Adipocyte (in vitro differentiated cells): ENCODE measurements around the gene RAB5B.
"Not testable (repeated sequence)": the region's sequence is repeated elsewhere in the genome, so short reads cannot be mapped to it uniquely, and the experiment has no call there.

Experiments
- DNase-seq: peaks from one replicate; pipeline ENCODE4 v3.0.0-alpha.2; 2015; ENCODE audit warnings: low read depth
- H3K27me3 ChIP-seq: replicated peaks from 2 replicates; pipeline ENCODE4 v1.7.0; 2013; ENCODE audit warnings: mild to moderate bottlenecking, low read length, moderate library complexity; ENCODE audit not compliant: control insufficient read depth, insufficient read depth
- H3K36me3 ChIP-seq: 2 replicates; pipeline ENCODE4 v1.7.0; 2013; ENCODE audit warnings: low read length, mild to moderate bottlenecking, moderate library complexity; ENCODE audit not compliant: control insufficient read depth, insufficient read depth, severe bottlenecking
- H3K4me1 ChIP-seq: 2 replicates; pipeline ENCODE4 v1.7.0; 2013; ENCODE audit warnings: mild to moderate bottlenecking, low read length, moderate library complexity; ENCODE audit not compliant: control insufficient read depth, insufficient read depth
- H3K4me3 ChIP-seq: 2 replicates; pipeline ENCODE4 v1.7.0; 2013; ENCODE audit warnings: mild to moderate bottlenecking, low read length, moderate library complexity
- H3K9ac ChIP-seq: 2 replicates; pipeline ENCODE4 v1.7.0; 2013; ENCODE audit warnings: mild to moderate bottlenecking, low read length, moderate library complexity
- H3K9me3 ChIP-seq: 2 replicates; pipeline ENCODE4 v1.7.0; 2013; ENCODE audit warnings: mild to moderate bottlenecking, low read length, moderate library complexity; ENCODE audit not compliant: control insufficient read depth

Gene RAB5B

GRCh38 chr12:55991110-55991509, 17.2 kb downstream of the RAB5B start:
- Histone ChIP-seq H3K9ac (no peak overlapping the region), H3K4me1 (no peaks in the 10 kb centered on the region), H3K9me3 (no peaks in the 10 kb centered on the region), H3K4me3 (no peak overlapping the region), H3K36me3 (peaks cover 77% of the 10 kb centered on the region), H3K27me3 (no peaks in the 10 kb centered on the region)
- no peak for DNase-seq

GRCh38 chr12:55993230-55993853, 19.5 kb downstream of the RAB5B start:
- H3K36me3 ChIP-seq, result peaks cover 61% of the 10 kb centered on the region
- H3K27me3 ChIP-seq, result no peaks in the 10 kb centered on the region
- peaks cover 15% of the 10 kb centered on the region for H3K4me1 ChIP-seq
- DNase-seq, result no peak
- peak overlapping the region; percentile 42 for H3K9ac ChIP-seq
- no peaks in the 10 kb centered on the region for H3K9me3 ChIP-seq
- no peak overlapping the region for H3K4me3 ChIP-seq

DNA sequence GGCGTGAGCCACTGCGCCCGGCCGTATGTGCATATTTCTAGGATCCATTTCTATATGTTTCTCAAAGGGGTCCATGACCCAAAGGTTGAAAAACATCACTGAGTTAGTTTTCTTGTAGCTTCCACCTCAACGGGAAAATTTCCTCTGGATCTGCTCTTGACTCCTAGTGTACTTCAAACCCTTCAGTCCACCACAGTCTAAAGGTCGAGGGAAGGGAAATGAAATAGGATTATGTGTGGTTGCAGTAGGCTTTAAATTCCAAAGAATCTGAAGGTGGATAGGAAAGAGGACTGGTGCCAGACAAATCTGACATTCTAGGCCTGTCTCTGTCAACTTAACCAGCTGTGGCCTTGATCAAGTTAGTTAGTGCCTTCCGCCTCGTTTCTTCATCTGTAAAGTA, 21.5 kb downstream of the RAB5B start:
- Histone ChIP-seq H3K27me3 (no peaks in the 10 kb centered on the region), H3K9ac (no peak overlapping the region), H3K4me1 (peaks cover 16% of the 10 kb centered on the region), H3K36me3 (peaks cover 52% of the 10 kb centered on the region), H3K9me3 (no peaks in the 10 kb centered on the region), H3K4me3 (no peak overlapping the region)
- DNase-seq, result no peak

DNA sequence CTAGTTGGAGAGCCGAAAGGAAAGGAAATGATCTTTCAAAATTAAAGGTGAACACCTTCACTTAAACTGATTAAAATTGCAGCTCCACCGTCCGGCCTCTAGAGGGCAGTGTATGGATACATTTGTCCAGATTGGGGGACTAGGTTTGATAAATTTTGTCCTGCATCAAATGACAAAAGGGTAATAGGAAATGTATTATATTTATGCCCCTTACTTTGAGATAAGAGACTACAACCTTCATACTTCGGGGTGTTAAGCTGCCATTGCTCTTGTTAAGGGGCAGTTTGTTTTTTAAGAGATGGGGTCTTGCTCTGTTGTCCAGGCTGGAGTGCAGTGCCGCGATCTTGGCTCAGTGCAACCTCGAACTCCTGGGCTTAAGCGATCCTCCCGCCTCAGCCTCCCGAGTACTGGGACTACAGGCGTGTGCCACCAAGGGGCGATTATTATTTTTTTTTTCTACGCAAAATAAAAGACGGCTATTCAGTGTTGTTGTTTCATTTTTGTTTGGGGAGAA, 22.4 kb downstream of the RAB5B start:
- peaks cover 16% of the 10 kb centered on the region for H3K4me1 ChIP-seq
- H3K36me3 ChIP-seq, result peaks cover 43% of the 10 kb centered on the region
- H3K9me3 ChIP-seq, result no peaks in the 10 kb centered on the region
- DNase-seq, result peak; percentile 90
- peak overlapping the region; percentile 98 for H3K4me3 ChIP-seq
- no peaks in the 10 kb centered on the region for H3K27me3 ChIP-seq
- peak overlapping the region; percentile 99 for H3K9ac ChIP-seq

GRCh38 chr12:55996715-55997534, 23.0 kb downstream of the RAB5B start, which contains the start of gene SUOX:
Gene SUOX (plus strand): TSS chr12:55997276. CDS start chr12:56002222, 4,946 bp downstream.
- H3K4me3 ChIP-seq, result peak within 1 kb of the TSS; percentile 98
- H3K4me1 ChIP-seq, result peaks cover 16% of the 10 kb centered on the region
- H3K27me3 ChIP-seq, result no peaks in the 10 kb centered on the region
- peaks cover 38% of the 10 kb centered on the region for H3K36me3 ChIP-seq
- H3K9me3 ChIP-seq, result no peaks in the 10 kb centered on the region
- H3K9ac ChIP-seq, result peak within 1 kb of the TSS; percentile 99
- peak; percentile 98 for DNase-seq

GRCh38 chr12:55997535-55997859, 23.6 kb downstream of the RAB5B start:
- Histone ChIP-seq H3K4me1 (peaks cover 16% of the 10 kb centered on the region), H3K9ac (peak overlapping the region; percentile 99), H3K9me3 (no peaks in the 10 kb centered on the region), H3K27me3 (no peaks in the 10 kb centered on the region), H3K36me3 (peaks cover 38% of the 10 kb centered on the region), H3K4me3 (peak overlapping the region; percentile 98)
- no peak for DNase-seq

DNA sequence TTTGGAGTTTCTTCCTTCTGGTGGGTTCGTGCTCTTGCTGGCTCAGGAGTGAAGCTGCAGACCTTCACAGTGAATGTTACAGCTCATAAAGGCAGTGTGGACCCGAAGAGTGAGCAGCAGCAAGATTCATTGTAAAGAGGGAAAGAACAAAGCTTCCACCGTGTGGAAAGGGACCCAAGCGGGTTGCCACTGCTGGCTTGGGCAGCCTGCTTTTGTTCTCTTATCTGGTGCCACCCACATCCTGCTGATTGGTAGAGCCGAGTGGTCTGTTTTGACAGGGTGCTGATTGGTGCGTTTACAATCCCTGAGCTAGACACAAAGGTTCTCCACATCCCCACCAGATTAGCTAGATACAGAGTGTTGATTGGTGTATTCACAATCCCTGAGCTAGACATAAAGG, 25.6 kb downstream of the RAB5B start:
- H3K4me1 ChIP-seq, result peaks cover 16% of the 10 kb centered on the region
- DNase-seq, H3K9me3 ChIP-seq, H3K4me3 ChIP-seq, H3K27me3 ChIP-seq, H3K9ac ChIP-seq: not testable (repeated sequence)
- H3K36me3 ChIP-seq, result peaks cover 33% of the 10 kb centered on the region

- not testable (repeated sequence) for H3K9ac ChIP-seq, H3K9me3 ChIP-seq, H3K27me3 ChIP-seq, H3K4me3 ChIP-seq, DNase-seq
- H3K4me1 ChIP-seq, result peaks cover 16% of the 10 kb centered on the region
- H3K36me3 ChIP-seq, result peaks cover 32% of the 10 kb centered on the region
Measured at GRCh38 chr12:55999999-56000540, 26.2 kb downstream of the RAB5B start.

DNA sequence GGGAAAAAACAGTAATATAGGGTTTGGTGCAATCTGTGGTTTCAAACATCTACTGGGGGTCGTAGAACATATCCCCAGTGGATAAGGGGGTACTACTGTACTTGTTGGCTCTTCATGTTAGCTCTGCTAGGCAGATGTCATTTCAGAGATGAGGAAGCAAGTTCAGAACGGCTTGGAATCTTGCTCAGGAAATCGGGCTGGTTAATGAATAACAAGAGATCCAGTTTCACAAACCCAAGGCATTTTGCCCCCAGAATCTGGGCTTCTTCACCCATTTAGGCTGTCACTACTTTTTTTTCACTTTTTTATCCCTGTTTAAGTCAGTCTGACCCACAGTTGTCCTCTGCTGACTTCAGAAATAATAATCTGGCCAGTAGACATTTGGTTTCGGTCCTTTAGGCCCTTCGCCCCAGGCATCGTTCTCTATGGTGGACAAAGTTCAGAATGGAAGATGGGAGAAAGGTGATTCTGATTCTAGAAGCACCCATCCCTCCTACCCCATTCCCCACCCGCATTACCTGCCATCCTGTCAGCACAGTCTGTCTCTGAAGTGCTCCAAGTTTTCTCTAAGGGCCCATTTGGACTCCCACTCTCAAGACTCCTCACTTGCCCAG, 27.7 kb downstream of the RAB5B start:
- peaks cover 12% of the 10 kb centered on the region for H3K4me1 ChIP-seq
- H3K9ac ChIP-seq, result no peak overlapping the region
- H3K27me3 ChIP-seq, result no peaks in the 10 kb centered on the region
- peaks cover 30% of the 10 kb centered on the region for H3K36me3 ChIP-seq
- DNase-seq, result no peak
- H3K9me3 ChIP-seq, result no peaks in the 10 kb centered on the region
- no peak overlapping the region for H3K4me3 ChIP-seq

DNA sequence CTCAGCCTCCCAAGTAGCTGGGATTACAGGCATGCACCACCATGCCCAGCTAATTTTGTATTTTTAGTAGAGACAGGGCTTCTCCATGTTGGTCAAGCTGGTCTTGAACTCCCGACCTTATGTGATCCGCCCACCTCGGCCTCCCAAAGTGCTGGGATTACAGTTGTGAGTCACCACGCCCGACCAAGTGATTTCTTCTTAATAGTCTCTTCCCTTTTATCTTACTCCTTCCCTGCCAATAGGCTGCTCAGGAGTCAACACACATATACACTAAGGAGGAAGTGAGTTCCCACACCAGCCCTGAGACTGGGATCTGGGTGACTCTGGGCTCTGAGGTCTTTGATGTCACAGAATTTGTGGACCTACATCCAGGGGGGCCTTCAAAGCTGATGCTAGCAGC, 29.5 kb downstream of the RAB5B start:
- H3K4me1 ChIP-seq, H3K27me3 ChIP-seq, H3K4me3 ChIP-seq, DNase-seq, H3K9ac ChIP-seq, H3K9me3 ChIP-seq: not testable (repeated sequence)
- H3K36me3 ChIP-seq, result peaks cover 30% of the 10 kb centered on the region

- H3K4me3 ChIP-seq, result no peak overlapping the region
- no peak overlapping the region for H3K9ac ChIP-seq
- no peaks in the 10 kb centered on the region for H3K9me3 ChIP-seq
- no peaks in the 10 kb centered on the region for H3K27me3 ChIP-seq
- H3K36me3 ChIP-seq, result peaks cover 30% of the 10 kb centered on the region
- no peak for DNase-seq
- peaks cover 10% of the 10 kb centered on the region for H3K4me1 ChIP-seq
Measured at GRCh38 chr12:56004211-56004610, 30.3 kb downstream of the RAB5B start.
